ENCODE data around the gene SAE1. TPM values are rescaled to one million over a fixed set of nuclear protein-coding genes. Genes with fewer than 3 reads are reported as not detected.

SAE1 gene
- total RNA-seq, 4 donors from 2014 or later = 37.9 to 66.9 (median 50.8) TPM

GRCh38 chr19:47112166-47112996, 18.3 kb upstream of the SAE1 start:
- no peaks in the 10 kb centered on the region for H3K27me3 ChIP-seq
- H3K4me1 ChIP-seq = peaks cover 0 to 40% (median 28%) of the 10 kb centered on the region in 4 donors
- H3K36me3 ChIP-seq = no peaks in the 10 kb centered on the region
- peak in 1 of 5 experiments; percentile 27 for TF ChIP-seq CTCF (IDR thresholded peaks at IDR 0.05)
- peak in 1 of 2 donors; percentile 83 for TF ChIP-seq EP300 (IDR thresholded peaks at IDR 0.05)
- peak in 1 of 2 donors; percentile 68 for TF ChIP-seq POLR2A (IDR thresholded peaks at IDR 0.05)
- peak overlapping the region; percentile 77 to 98 (median 81) for H3K4me3 ChIP-seq
- H3K9me3 ChIP-seq = no peaks in the 10 kb centered on the region
- peak overlapping the region; percentile 100 for H3K27ac ChIP-seq
- 0 to 1% methylated on average over 41 to 53 of the region's 85 CpGs for WGBS, 2 donors
- DNase-seq (ENCODE audit: low spot score in 2 of 2) = peak; percentile 72 to 77

- H3K36me3 ChIP-seq = no peaks in the 10 kb centered on the region
- H3K9me3 ChIP-seq = no peaks in the 10 kb centered on the region
- WGBS, 2 donors = 0% methylated on average over 59 of the region's 59 CpGs
- H3K4me3 ChIP-seq = peak within 1 kb of the TSS; percentile 77 to 98 (median 81)
- H3K27ac ChIP-seq = peak within 1 kb of the TSS; percentile 100
- TF ChIP-seq POLR2A (IDR thresholded peaks at IDR 0.05) (peak; percentile 82 to 85), EP300 (IDR thresholded peaks at IDR 0.05) (peak; percentile 36 to 99), CTCF (IDR thresholded peaks at IDR 0.05) (no peak)
- DNase-seq (ENCODE audit: low spot score in 2 of 2) = peak; percentile 98
- peaks cover 0 to 31% (median 20%) of the 10 kb centered on the region in 4 donors for H3K4me1 ChIP-seq
- H3K27me3 ChIP-seq = no peaks in the 10 kb centered on the region
Observed at GRCh38 chr19:47112997-47113849, 17.4 kb upstream of the SAE1 start, which contains the start of gene ZC3H4. TSS of gene ZC3H4 (minus strand) at chr19:47113776. CDS start at chr19:47112584, 1,192 bp downstream.

- DNase-seq (ENCODE audit: low spot score in 2 of 2) = no peak
- WGBS, 2 donors = 58 to 59% methylated on average over 26 of the region's 26 CpGs
- no peaks in the 10 kb centered on the region for H3K36me3 ChIP-seq
Observed at GRCh38 chr19:47113850-47114651, 16.6 kb upstream of the SAE1 start.

More at GRCh38 chr19:47113850-47114651, 16.6 kb upstream of the SAE1 start:
- Histone ChIP-seq H3K4me3 (peak overlapping the region; percentile 74 to 98 (median 78)), H3K9me3 (no peaks in the 10 kb centered on the region), H3K27me3 (no peaks in the 10 kb centered on the region), H3K4me1 (peaks cover 0 to 23% (median 12%) of the 10 kb centered on the region in 4 donors), H3K27ac (peak overlapping the region; percentile 100)
- TF ChIP-seq CTCF (IDR thresholded peaks at IDR 0.05) (no peak), POLR2A (IDR thresholded peaks at IDR 0.05) (no peak), EP300 (IDR thresholded peaks at IDR 0.05) (no peak)
